GM12865 (cell line): ENCODE measurements around the gene CKS1B.

Experiments used
- DNase-seq: peaks from one replicate; pipeline ENCODE4 v3.0.0; 2010; ENCODE audit warnings: low read depth
- H3K4me3 ChIP-seq: 2 replicates; pipeline ENCODE4 v1.5.1; 2011; ENCODE audit warnings: mild to moderate bottlenecking, low read depth, low read length, control low read depth
- CTCF ChIP-seq: IDR thresholded peaks from 2 replicates; pipeline ENCODE4 v1.5.1; 2011; ENCODE audit warnings: low read length, control low read depth, low read depth, inconsistent platforms; ENCODE audit not compliant: insufficient read depth; ENCODE audit errors: missing control alignments

The CKS1B gene

GRCh38 chr1:154941333-154942013 lies 33.0 kb upstream of the CKS1B start:
- no peak for TF ChIP-seq CTCF
- peak overlapping the region; percentile 93 for H3K4me3 ChIP-seq
- DNase-seq, result peak; percentile 57

- peak; percentile 71 for DNase-seq
- H3K4me3 ChIP-seq, result peak overlapping the region; percentile 93
These were observed 30.7 kb upstream of the CKS1B start for GRCh38 chr1:154943649-154944400.

GRCh38 chr1:154944401-154945159 lies 29.9 kb upstream of the CKS1B start:
- H3K4me3 ChIP-seq, result peak overlapping the region; percentile 93
- no peak for TF ChIP-seq CTCF
- DNase-seq, result peak; percentile 50

More at GRCh38 chr1:154943649-154944400, 30.7 kb upstream of the CKS1B start:
- TF ChIP-seq CTCF, result peak; percentile 88

GRCh38 chr1:154945160-154945961 lies 29.1 kb upstream of the CKS1B start:
- DNase-seq, result no peak
- H3K4me3 ChIP-seq, result no peak overlapping the region
- no peak for TF ChIP-seq CTCF

GRCh38 chr1:154945962-154946850 lies 28.3 kb upstream of the CKS1B start:
- no peak for DNase-seq
- H3K4me3 ChIP-seq, result no peak overlapping the region
- TF ChIP-seq CTCF, result no peak
